ENCODE data around the gene HSPA9. TPM values are rescaled to one million over a fixed set of nuclear protein-coding genes. Genes with fewer than 3 reads are reported as not detected.

Gene HSPA9
- total RNA-seq, 1 experiment from 2014 or later: 610 TPM

DNA sequence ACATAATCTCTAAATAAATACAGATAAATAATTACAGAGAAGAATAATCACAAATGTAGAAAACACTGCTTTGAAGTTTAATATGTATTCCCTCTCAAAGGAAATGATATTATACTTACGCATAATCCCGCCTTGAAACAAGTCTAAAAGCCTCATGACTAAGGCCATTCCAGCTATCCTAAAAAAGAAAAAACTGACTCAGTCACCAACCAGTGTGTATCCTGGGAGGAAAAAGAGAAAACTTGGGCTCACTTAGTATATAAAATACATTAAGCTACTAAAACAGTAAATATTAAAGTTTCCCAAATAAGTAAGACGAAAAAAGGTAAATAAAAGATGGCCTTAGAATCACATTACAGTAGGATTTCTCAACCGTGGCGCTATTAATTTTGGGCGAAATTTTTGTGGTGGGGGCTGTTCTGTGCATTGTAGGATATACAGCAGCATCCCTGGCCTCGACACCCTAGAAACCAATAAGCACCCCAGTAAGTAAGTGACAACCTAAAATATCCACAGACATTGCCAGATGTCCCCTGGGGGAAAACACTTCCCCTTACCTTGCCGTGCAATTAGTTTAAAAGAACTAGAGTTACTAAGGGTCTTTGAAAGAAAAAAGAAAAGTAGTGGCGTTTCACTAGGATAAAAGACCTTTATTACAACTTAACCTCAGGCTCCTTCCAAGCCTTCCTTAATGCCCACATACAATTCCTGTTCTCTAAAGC, 1.1 kb downstream of the HSPA9 start:
- Histone ChIP-seq H3K4me3 (peak overlapping the region; percentile 98), H3K36me3 (peaks cover 59% of the 10 kb centered on the region), H3K9me3 (no peaks in the 10 kb centered on the region), H3K27me3 (no peaks in the 10 kb centered on the region)
- no peak for DNase-seq

GRCh38 chr5:138573223-138573622, 2.0 kb downstream of the HSPA9 start:
- H3K27me3 ChIP-seq: no peaks in the 10 kb centered on the region
- H3K36me3 ChIP-seq: peaks cover 68% of the 10 kb centered on the region
- H3K4me3 ChIP-seq: peak overlapping the region; percentile 98
- peak; percentile 50 for DNase-seq
- no peaks in the 10 kb centered on the region for H3K9me3 ChIP-seq

GRCh38 chr5:138570871-138571270, 4.3 kb downstream of the HSPA9 start:
- peaks cover 91% of the 10 kb centered on the region for H3K36me3 ChIP-seq
- no peaks in the 10 kb centered on the region for H3K9me3 ChIP-seq
- H3K27me3 ChIP-seq: no peaks in the 10 kb centered on the region
- H3K4me3 ChIP-seq: no peak overlapping the region
- DNase-seq: no peak

DNA sequence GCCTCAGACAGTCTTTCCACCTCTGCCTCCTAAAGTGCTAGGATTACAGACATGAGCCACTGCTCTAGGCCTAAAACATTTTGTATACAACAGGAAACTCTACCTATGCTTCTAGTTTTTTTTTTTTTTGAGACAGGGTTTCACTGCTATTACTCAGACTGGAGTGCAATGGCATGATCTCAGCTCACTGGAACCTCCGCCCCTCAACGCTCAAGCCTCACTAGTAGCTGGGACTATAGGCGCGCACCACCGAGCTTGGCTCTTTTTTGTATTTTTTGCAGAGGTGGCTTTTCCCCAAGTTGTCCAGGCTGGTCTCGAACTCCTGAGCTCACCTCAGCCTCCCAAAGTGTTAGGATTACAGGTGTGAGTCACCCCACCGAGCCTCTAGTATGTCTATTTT, 5.4 kb downstream of the HSPA9 start:
- peaks cover 98% of the 10 kb centered on the region for H3K36me3 ChIP-seq
- DNase-seq: peak; percentile 29
- H3K27me3 ChIP-seq: no peaks in the 10 kb centered on the region
- H3K9me3 ChIP-seq: no peaks in the 10 kb centered on the region
- H3K4me3 ChIP-seq: no peak overlapping the region

DNA sequence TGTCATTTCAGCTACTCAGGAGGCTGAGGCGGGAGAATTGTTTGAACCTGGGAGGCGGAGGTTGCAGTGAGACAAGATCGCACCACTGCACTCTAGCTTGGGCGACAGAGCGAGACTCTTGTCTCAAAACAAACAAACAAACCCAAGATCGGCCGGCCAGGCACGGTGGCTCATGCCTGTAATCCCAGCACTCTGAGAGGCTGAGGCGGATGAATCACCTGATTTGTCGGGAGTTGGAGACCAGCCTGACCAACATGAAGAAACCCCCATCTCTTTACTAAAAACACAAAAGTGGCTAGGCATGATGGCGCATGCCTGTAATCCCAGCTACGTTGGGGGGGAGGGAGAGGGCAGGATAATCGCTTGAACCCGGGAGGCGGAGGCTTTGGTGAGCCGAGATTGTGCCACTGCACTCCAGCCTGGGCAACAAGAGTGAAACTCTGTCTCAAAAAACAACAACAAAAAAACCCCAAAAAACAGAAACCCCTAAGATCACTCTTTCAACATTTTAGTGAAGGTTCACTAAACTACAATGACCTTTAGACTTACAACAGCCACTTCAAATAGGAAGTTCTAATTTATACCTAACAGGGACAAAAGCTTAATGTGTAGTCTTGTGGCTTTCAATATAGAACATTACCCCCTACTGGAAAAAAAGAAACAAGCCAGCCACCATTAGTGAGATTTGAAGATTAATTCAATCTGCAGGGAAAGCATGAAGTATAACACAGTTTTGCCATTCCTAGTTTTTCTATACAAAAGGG, 7.0 kb downstream of the HSPA9 start:
- H3K36me3 ChIP-seq: peaks cover 98% of the 10 kb centered on the region
- DNase-seq: peak; percentile 71
- no peak overlapping the region for H3K4me3 ChIP-seq
- H3K27me3 ChIP-seq: no peaks in the 10 kb centered on the region
- no peaks in the 10 kb centered on the region for H3K9me3 ChIP-seq

DNA sequence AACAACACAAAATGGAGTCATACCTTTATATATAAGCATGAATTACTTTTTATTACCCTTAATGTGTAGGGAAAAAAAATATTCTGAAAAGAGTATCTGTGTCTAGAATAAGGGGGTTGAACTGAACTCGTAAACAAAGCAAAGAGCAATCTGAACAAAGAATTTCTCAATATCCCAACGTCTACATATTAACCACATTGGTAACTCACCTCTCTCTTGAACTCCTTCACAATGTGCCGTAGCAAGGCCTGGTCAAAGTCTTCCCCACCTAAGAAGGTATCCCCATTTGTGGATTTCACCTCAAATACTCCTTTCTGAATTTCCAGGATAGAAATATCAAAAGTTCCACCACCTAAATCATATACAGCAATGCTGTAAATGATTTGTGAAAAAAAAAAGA, 8.4 kb downstream of the HSPA9 start:
- Histone ChIP-seq H3K4me3 (no peak overlapping the region), H3K36me3 (peaks cover 99% of the 10 kb centered on the region)
- no peak for DNase-seq

GRCh38 chr5:138565100-138565821, 9.9 kb downstream of the HSPA9 start:
- DNase-seq: no peak
- Histone ChIP-seq H3K9me3 (no peaks in the 10 kb centered on the region), H3K27me3 (no peaks in the 10 kb centered on the region), H3K36me3 (peaks cover 100% of the 10 kb centered on the region), H3K4me3 (no peak overlapping the region)

More for the DNA sequence above, 8.4 kb downstream of the HSPA9 start:
- no peaks in the 10 kb centered on the region for H3K27me3 ChIP-seq
- H3K9me3 ChIP-seq: no peaks in the 10 kb centered on the region

DNA sequence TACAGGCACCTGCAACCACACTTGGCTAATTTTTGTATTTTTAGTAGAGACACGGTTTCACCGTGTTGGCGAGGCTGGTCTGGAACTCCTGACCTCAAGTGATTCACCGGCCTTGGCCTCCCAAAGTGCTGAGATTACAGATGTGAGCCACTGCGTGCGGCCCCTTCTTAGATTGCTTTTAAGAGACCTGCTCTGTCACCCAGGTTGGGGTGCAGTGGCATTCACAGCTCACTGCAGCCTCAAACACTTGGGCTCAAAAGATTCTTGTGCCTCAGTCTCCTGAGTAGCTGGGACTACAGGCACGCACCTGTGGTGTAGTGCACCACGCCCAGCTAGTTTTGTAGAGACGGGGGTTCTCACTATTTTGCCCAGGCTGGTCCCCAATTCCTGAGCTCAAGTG, 11.0 kb downstream of the HSPA9 start:
- DNase-seq: no peak
- H3K27me3 ChIP-seq: no peaks in the 10 kb centered on the region
- no peaks in the 10 kb centered on the region for H3K9me3 ChIP-seq
- peaks cover 100% of the 10 kb centered on the region for H3K36me3 ChIP-seq
- H3K4me3 ChIP-seq: no peak overlapping the region

- no peak for DNase-seq
- Histone ChIP-seq H3K9me3 (no peaks in the 10 kb centered on the region), H3K4me3 (no peak overlapping the region), H3K36me3 (peaks cover 100% of the 10 kb centered on the region), H3K27me3 (no peaks in the 10 kb centered on the region)
These were observed 11.7 kb downstream of the HSPA9 start for GRCh38 chr5:138563340-138564118.

GRCh38 chr5:138560971-138561370, 14.2 kb downstream of the HSPA9 start:
- Histone ChIP-seq H3K9me3 (no peaks in the 10 kb centered on the region), H3K4me3 (no peak overlapping the region), H3K27me3 (no peaks in the 10 kb centered on the region), H3K36me3 (peaks cover 100% of the 10 kb centered on the region)
- no peak for DNase-seq

- DNase-seq: no peak
- no peaks in the 10 kb centered on the region for H3K9me3 ChIP-seq
- no peaks in the 10 kb centered on the region for H3K27me3 ChIP-seq
- no peak overlapping the region for H3K4me3 ChIP-seq
- H3K36me3 ChIP-seq: peaks cover 100% of the 10 kb centered on the region
These were observed 15.3 kb downstream of the HSPA9 start for GRCh38 chr5:138559937-138560336.

GRCh38 chr5:138557677-138558076, 17.5 kb downstream of the HSPA9 start:
- Histone ChIP-seq H3K9me3 (no peaks in the 10 kb centered on the region), H3K27me3 (no peaks in the 10 kb centered on the region), H3K36me3 (peaks cover 98% of the 10 kb centered on the region), H3K4me3 (no peak overlapping the region)
- no peak for DNase-seq

DNA sequence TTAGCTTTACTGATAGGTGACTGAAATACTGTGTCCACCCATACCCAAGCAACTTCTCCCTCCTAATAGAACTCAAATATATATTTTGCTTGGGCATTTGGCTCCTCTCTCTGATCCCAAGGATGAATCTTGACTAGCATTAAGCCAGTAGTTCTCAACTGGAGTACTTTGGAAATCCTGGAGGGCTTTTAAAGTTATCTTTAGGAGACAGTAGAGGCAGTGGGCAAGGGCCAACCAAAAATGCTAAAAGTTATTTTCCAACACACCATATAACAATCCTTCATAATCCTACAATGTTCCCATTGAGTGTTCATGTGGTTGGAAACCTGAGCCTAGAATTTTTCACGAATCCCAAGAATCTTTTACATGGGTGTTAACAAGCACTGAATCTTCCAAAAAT, 21.1 kb downstream of the HSPA9 start:
- peaks cover 68% of the 10 kb centered on the region for H3K36me3 ChIP-seq

DNA sequence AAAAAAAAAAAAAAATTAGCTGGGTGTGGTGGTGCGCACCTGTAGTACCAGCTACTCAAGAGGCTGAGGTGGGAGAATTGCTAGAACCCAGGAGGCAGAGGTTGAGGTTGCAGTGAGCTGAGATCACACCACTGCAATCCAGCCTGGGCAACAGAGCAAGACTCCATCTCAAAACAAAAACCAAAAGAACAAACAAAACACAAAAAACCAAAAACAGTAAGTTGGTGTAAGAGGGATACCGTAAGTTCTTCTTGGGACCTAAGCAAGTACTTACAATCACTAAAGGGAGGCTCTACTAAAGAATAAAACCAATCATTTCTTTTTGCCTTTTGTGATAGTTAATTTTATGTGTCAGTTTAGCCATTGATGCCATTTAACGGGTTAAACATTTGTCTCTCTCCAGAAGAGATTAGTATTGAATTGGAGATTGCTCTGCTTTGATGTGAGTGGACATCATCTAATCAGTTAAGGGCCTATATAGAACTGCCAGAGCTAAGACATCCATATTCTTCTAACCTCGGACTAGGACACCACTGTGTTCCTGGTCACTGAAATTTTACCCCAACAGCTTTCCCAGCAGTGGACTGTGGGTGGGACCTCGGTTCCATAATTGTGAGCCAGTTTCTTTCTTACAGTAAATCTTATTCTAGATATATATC, 21.6 kb downstream of the HSPA9 start:
- no peak for DNase-seq
- Histone ChIP-seq H3K36me3 (peaks cover 64% of the 10 kb centered on the region), H3K9me3 (no peaks in the 10 kb centered on the region), H3K4me3 (no peak overlapping the region), H3K27me3 (no peaks in the 10 kb centered on the region)

More for the DNA sequence above, 21.1 kb downstream of the HSPA9 start:
- H3K4me3 ChIP-seq: no peak overlapping the region
- no peaks in the 10 kb centered on the region for H3K27me3 ChIP-seq
- no peaks in the 10 kb centered on the region for H3K9me3 ChIP-seq
- DNase-seq: no peak

- DNase-seq: no peak
- no peaks in the 10 kb centered on the region for H3K27me3 ChIP-seq
- no peak overlapping the region for H3K4me3 ChIP-seq
- H3K36me3 ChIP-seq: peaks cover 57% of the 10 kb centered on the region
- no peaks in the 10 kb centered on the region for H3K9me3 ChIP-seq
These were observed 22.5 kb downstream of the HSPA9 start for GRCh38 chr5:138552657-138553056.

DNA sequence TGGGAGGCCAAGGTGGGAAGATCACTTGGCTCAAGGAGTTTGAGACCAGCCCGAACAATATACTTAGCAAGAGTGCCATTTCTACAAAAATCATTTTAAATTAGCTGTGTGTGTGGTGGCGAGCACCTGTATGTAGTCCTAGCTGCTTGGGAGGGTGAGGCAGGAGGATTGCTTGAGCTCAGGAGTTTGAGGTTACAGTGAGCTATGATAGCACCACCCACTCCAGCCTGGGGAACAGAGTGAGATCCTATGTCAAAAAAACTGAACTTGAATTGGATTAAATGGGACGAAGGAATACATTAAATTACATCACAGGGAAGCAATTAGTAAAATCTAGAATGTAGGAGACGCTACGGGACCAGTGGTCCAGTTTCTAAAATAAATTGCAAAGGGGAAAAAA, 25.8 kb downstream of the HSPA9 start:
- no peak overlapping the region for H3K4me3 ChIP-seq
- H3K27me3 ChIP-seq: no peaks in the 10 kb centered on the region
- no peaks in the 10 kb centered on the region for H3K9me3 ChIP-seq
- H3K36me3 ChIP-seq: peaks cover 32% of the 10 kb centered on the region
- no peak for DNase-seq

Measured in MG63 (cell line).